CD14-positive monocyte (primary cell): Measurements from ENCODE around the gene ATXN1. TPM values are rescaled to one million over a fixed set of nuclear protein-coding genes. Genes with fewer than 3 reads are reported as not detected.

Experiments
- DNase-seq, 3 donors: peaks; one replicate each; pipeline ENCODE4 v3.0.0-alpha.2; 2011 to 2022
- H2AFZ ChIP-seq: 2 replicates; pipeline ENCODE4 v1.6.0; 2012; ENCODE audit warnings: mild to moderate bottlenecking, low read depth, low read length, inconsistent platforms; ENCODE audit not compliant: insufficient read depth, poor library complexity, severe bottlenecking
- H3K27ac ChIP-seq, 2 donors: 1 replicate in 1 of 2; 2 replicates in 1 of 2; pipeline ENCODE4 v1.5.1; 2012 to 2013; ENCODE audit warnings: low read length in 2 of 2, control low read depth in 1 of 2, inconsistent platforms in 1 of 2, low read depth in 1 of 2, mild to moderate bottlenecking in 1 of 2
- H3K27me3 ChIP-seq, 2 donors: one replicate each; pipeline versions ENCODE4 v1.6.0 to v1.6.1; 2011 to 2013; ENCODE audit warnings: low read length in 2 of 2; ENCODE audit not compliant: control insufficient read depth in 2 of 2, insufficient read depth in 2 of 2
- H3K36me3 ChIP-seq, 2 donors: replicated peaks in 1 of 2; 1 replicate in 1 of 2; 2 replicates in 1 of 2; pipeline versions ENCODE4 v1.5.1 to v1.6.1; 2012 to 2013; ENCODE audit warnings: low read length in 2 of 2, control low read depth in 1 of 2, inconsistent platforms in 1 of 2, mild to moderate bottlenecking in 1 of 2; ENCODE audit not compliant: insufficient read depth in 2 of 2, control insufficient read depth in 1 of 2
- H3K4me1 ChIP-seq, 2 donors: 1 replicate in 1 of 2; 2 replicates in 1 of 2; pipeline versions ENCODE4 v1.5.1 to v1.6.1; 2012 to 2013; ENCODE audit warnings: low read length in 2 of 2, control low read depth in 1 of 2, inconsistent platforms in 1 of 2, mild to moderate bottlenecking in 1 of 2, moderate library complexity in 1 of 2; ENCODE audit not compliant: insufficient read depth in 2 of 2, control insufficient read depth in 1 of 2
- H3K4me2 ChIP-seq: replicated peaks from 2 replicates; pipeline ENCODE3; 2012; ENCODE audit warnings: low read length, moderate library complexity, mild to moderate bottlenecking; ENCODE audit not compliant: poor library complexity, severe bottlenecking; ENCODE audit errors: extremely low read depth
- H3K4me3 ChIP-seq, 3 experiments: fragments of 200-600 bp in 1 of 3; sonication (generic) in 1 of 3; replicated peaks in 1 of 3; 1 replicate in 2 of 3; 2 replicates in 1 of 3; pipeline ENCODE4 v1.5.1; 2011 to 2013; ENCODE audit warnings: low read length in 3 of 3, mild to moderate bottlenecking in 3 of 3, control low read depth in 2 of 3, low read depth in 2 of 3, inconsistent platforms in 1 of 3, moderate library complexity in 1 of 3
- H3K79me2 ChIP-seq: 2 replicates; pipeline ENCODE4 v1.6.0; 2012; ENCODE audit warnings: mild to moderate bottlenecking, control low read depth, inconsistent platforms, low read length, moderate library complexity; ENCODE audit not compliant: insufficient read depth
- H3K9ac ChIP-seq: 2 replicates; pipeline ENCODE4 v1.6.0; 2017; ENCODE audit warnings: low read length, mild to moderate bottlenecking; ENCODE audit not compliant: insufficient read depth, poor library complexity, severe bottlenecking
- H3K9me3 ChIP-seq, 2 donors: replicated peaks in 1 of 2; 1 replicate in 1 of 2; 2 replicates in 1 of 2; pipeline versions ENCODE4 v1.5.1 to v1.6.1; 2012 to 2013; ENCODE audit warnings: low read length in 2 of 2, control low read depth in 1 of 2; ENCODE audit not compliant: control insufficient read depth in 1 of 2, insufficient read depth in 1 of 2
- H4K20me1 ChIP-seq: 2 replicates; pipeline ENCODE4 v1.6.0; 2012; ENCODE audit warnings: mild to moderate bottlenecking, low read length, control low read depth, moderate library complexity; ENCODE audit not compliant: insufficient read depth
- H3K27ac Mint-ChIP-seq, 7 donors: one replicate each; pipeline ENCODE4 v1.8.0; 2020; ENCODE audit warnings: mild to moderate bottlenecking in 7 of 7, mixed read lengths in 7 of 7, moderate library complexity in 6 of 7, inconsistent platforms in 2 of 7
- H3K27me3 Mint-ChIP-seq, 3 donors: one replicate each; pipeline ENCODE4 v1.8.0; 2021 to 2022; ENCODE audit warnings: low read depth in 3 of 3, mild to moderate bottlenecking in 3 of 3, mixed read lengths in 3 of 3, moderate library complexity in 3 of 3, inconsistent platforms in 1 of 3
- H3K36me3 Mint-ChIP-seq, 2 donors: one replicate each; pipeline ENCODE4 v1.8.0; 2020; ENCODE audit warnings: mixed read lengths in 2 of 2, inconsistent platforms in 1 of 2, mild to moderate bottlenecking in 1 of 2
- H3K4me1 Mint-ChIP-seq: one replicate; pipeline ENCODE4 v1.8.0; 2020; ENCODE audit warnings: mild to moderate bottlenecking, mixed read lengths
- H3K4me3 Mint-ChIP-seq, 2 donors: one replicate each; pipeline ENCODE4 v1.8.0; 2020; ENCODE audit warnings: mild to moderate bottlenecking in 2 of 2, mixed read lengths in 2 of 2, moderate library complexity in 1 of 2
- H3K9me3 Mint-ChIP-seq, 7 donors: one replicate each; pipeline ENCODE4 v1.8.0; 2020 to 2022; ENCODE audit warnings: mixed read lengths in 7 of 7, mild to moderate bottlenecking in 6 of 7, moderate library complexity in 6 of 7, inconsistent platforms in 2 of 7
- WGBS: methylation state at CpG from one replicate; pipeline ENCODE4 v1.1.5; 2013; ENCODE audit warnings: missing lambda C conversion rate; ENCODE audit not compliant: insufficient coverage; 5-methylcytosine and 5-hydroxymethylcytosine counted together
- intact Hi-C, 2 donors: fragments of 100-400 bp; cut with micrococcal nuclease; formaldehyde crosslinking; loops; one replicate each; pipeline versions ENCODE4 v1.15.0 to v1.15.1; 2023
- polyA plus RNA-seq, 3 donors: library from polyadenylated mRNA; depleted of rRNA in 1 of 3; unstranded in 2 of 3; stranded (reverse) in 1 of 3; fragments of 300-500 nt in 2 of 3; fragments of >200 nt in 1 of 3; fragmentation: Illumina TruSeq in 2 of 3; gene quantifications; 1 replicate in 2 of 3; 2 replicates in 1 of 3; pipeline ENCODE4 v1.2.3, GENCODE V29; 2012 to 2021
- TF ChIP-seq, protein P1 (sequence below): fragments of 200-600 bp; IDR thresholded peaks from one replicate; pipeline ENCODE4 v1.8.0; 2022; ENCODE audit warnings: antibody characterized with exemption, mild to moderate bottlenecking

ATXN1 gene
- polyA plus RNA-seq, 3 donors, result 8.8 to 19.1 (median 10.9) TPM

DNA sequence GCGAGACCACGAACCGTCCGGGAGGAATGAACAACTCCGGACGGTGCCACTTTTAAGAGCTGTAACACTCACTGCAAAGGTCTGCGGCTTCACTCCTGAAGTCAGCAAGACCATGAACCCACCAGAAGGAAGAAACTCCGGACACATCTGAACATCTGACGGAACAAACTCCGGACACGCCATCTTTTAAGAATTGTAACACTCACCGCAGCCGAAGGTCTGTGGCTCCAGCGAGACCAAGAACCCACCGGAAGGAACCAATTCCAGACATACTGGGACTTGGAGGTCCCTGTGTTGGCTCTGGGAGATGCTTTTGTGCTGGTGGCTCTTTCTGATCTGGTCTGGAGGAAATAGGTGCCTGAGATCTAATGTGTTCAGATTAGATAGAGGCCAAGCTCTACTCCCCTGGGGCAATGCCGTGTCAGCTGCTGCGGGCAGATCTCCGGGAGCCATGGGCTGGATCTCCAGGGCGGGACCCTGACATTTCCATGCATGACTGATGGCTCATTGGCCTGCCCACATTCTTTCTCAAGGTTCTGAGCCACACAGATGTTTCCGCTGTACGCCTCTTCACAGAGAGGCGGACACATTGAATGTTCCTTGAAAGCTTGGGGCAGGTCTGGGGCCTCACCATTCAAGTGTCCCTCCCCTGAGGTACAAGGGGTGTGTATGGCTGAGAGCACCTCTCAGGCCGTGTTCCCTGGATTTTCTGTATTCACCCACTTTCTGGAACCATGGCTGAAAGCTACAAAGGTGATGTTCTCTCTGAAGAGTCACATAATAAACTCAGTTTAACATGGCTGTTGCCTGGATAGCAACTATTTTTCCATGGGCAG lies 493.6 kb downstream of the ATXN1 start:
- Mint-ChIP-seq H3K36me3 (no peaks in the 10 kb centered on the region), H3K4me3 (no peak overlapping the region)
- H3K4me3 ChIP-seq, result no peak overlapping the region

More for the DNA sequence above, 493.6 kb downstream of the ATXN1 start:
- Histone ChIP-seq H3K4me1 (no peaks in the 10 kb centered on the region), H3K27ac (no peak overlapping the region), H4K20me1 (no peaks in the 10 kb centered on the region), H3K27me3 (no peaks in the 10 kb centered on the region), H3K79me2 (no peaks in the 10 kb centered on the region), H3K9ac (no peak overlapping the region), H3K4me2 (no peak overlapping the region), H3K36me3 (no peaks in the 10 kb centered on the region), H2AFZ (no peak overlapping the region), H3K9me3 (no peaks in the 10 kb centered on the region)
- no peak for DNase-seq
- H3K27me3 Mint-ChIP-seq, result peaks cover 2 to 5% (median 5%) of the 10 kb centered on the region in 3 donors
- no peaks in the 10 kb centered on the region for H3K4me1 Mint-ChIP-seq
- 93% methylated on average over 21 of the region's 23 CpGs for WGBS
- no peaks in the 10 kb centered on the region for H3K9me3 Mint-ChIP-seq
- peak overlapping the region in 1 of 7 donors; percentile 13 for H3K27ac Mint-ChIP-seq
- TF ChIP-seq, protein P1, sequence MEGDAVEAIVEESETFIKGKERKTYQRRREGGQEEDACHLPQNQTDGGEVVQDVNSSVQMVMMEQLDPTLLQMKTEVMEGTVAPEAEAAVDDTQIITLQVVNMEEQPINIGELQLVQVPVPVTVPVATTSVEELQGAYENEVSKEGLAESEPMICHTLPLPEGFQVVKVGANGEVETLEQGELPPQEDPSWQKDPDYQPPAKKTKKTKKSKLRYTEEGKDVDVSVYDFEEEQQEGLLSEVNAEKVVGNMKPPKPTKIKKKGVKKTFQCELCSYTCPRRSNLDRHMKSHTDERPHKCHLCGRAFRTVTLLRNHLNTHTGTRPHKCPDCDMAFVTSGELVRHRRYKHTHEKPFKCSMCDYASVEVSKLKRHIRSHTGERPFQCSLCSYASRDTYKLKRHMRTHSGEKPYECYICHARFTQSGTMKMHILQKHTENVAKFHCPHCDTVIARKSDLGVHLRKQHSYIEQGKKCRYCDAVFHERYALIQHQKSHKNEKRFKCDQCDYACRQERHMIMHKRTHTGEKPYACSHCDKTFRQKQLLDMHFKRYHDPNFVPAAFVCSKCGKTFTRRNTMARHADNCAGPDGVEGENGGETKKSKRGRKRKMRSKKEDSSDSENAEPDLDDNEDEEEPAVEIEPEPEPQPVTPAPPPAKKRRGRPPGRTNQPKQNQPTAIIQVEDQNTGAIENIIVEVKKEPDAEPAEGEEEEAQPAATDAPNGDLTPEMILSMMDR, result no peak
- intact Hi-C loops, result no loop called here
